HG03558 (cell line): Measurements from ENCODE around the gene PRSS12.
A peak's percentile ranks its signal among the peaks of the same experiment; 100 is the strongest.
"Not testable (repeated sequence)": the region's sequence is repeated elsewhere in the genome, so short reads cannot be mapped to it uniquely, and the experiment has no call there.

Source experiments
- ATAC-seq: cut with Tn5 transposase; IDR thresholded peaks from one replicate; pipeline ENCODE4 v1.9.1; 2021; ENCODE audit warnings: moderate number of reproducible peaks; ENCODE audit not compliant: unreplicated experiment; ENCODE audit errors: extremely low read depth

Gene PRSS12

DNA sequence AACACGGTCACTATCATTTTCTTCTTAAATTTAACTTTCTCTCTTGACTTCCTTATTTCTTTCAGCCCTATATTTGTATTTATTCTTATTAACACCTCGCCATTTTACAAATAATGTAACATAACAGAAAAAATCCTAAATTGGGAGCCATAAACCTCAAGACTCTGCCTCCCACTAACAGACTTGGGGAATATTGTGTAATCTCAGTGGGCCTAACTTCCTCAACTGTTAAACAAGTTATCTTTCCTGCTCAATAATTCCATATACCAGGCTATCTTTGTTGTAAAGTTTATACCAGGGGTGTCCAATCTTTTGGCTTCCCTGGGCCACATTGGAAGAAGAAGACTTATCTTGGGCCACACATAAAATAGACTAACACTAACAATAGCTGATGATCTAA is 26.2 kb downstream of the PRSS12 start:
- ATAC-seq, result no peak

- ATAC-seq, result no peak
These were observed 27.4 kb downstream of the PRSS12 start for GRCh38 chr4:118325431-118325830.

GRCh38 chr4:118322831-118323502 is 29.8 kb downstream of the PRSS12 start:
- ATAC-seq, result no peak

- no peak for ATAC-seq
These were observed 33.9 kb downstream of the PRSS12 start for GRCh38 chr4:118318931-118319330.

- ATAC-seq, result no peak
These were observed 35.1 kb downstream of the PRSS12 start for GRCh38 chr4:118317691-118318090.

DNA sequence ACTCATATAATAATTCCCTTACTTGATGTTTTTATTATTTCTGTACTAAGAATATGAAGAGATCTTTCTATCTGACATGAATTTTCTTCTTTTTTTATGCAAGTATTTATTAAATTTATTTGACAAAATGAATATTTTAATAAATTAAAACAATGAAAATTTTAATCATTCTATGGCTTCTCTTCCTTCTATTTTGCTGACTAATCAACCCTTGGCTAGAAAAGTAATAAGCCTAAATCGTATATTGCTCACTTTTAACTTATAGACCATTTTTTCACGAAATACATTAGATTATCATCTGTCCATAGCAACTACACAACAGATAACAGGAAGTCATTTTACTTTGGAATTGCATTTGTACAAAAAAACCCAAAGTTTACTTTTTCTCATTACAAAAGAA is 38.6 kb downstream of the PRSS12 start:
- ATAC-seq, result no peak

GRCh38 chr4:118313098-118313497 is 39.7 kb downstream of the PRSS12 start:
- no peak for ATAC-seq

DNA sequence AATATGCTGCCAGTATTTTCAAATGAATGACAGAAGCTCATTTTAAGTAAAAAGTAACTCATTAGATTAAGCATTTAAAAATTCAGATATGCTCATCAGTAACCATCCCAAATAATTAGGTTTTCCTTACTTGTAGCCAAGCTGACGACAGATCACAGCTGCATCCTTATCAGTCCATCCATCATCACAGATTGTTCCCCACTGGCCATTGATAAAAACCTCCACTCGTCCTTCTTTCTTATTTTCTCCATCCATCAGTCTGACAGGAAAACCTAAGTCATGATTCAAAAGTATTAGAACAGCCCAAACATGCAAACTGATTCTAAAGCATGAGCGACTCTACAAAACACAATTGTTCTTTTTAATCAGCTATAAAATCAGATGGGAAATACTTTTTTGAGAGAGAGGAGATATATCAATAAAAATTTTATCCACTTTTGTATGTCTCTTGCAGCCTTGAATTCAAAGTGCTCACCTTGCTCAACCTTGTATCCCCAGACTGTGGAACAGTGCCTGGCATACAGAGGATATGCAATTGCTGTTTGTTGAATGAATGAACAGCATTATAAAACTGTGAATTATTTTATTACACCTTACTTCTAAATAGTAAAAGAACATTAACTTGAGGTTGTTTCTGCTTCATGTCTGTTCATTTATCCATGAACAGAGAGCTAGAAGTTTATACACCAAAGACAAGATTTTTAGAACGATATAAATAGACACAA is 44.3 kb downstream of the PRSS12 start:
- no peak for ATAC-seq

GRCh38 chr4:118307643-118308042 is 45.2 kb downstream of the PRSS12 start:
- no peak for ATAC-seq

GRCh38 chr4:118299619-118300018 is 53.2 kb downstream of the PRSS12 start:
- ATAC-seq, result not testable (repeated sequence)

DNA sequence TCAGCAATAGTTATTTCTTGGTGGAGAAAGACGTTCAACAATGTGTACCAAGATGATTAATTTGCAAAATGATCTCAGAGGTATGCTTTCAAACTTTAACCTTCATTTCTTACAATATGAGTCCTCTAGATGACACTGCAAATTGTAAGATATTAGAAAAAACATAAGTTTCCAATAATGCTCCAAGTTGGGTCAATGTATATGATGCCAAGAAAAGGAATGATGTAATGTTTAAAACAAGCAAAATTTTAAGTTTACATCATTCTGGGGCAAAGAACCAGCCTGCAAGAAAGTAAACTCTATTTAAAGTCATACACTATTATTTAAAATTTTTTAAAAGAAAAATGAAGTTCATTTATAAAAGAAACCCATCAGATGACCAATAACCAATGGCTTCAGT is 56.1 kb downstream of the PRSS12 start:
- no peak for ATAC-seq

GRCh38 chr4:118290951-118291350 is 61.9 kb downstream of the PRSS12 start:
- no peak for ATAC-seq

DNA sequence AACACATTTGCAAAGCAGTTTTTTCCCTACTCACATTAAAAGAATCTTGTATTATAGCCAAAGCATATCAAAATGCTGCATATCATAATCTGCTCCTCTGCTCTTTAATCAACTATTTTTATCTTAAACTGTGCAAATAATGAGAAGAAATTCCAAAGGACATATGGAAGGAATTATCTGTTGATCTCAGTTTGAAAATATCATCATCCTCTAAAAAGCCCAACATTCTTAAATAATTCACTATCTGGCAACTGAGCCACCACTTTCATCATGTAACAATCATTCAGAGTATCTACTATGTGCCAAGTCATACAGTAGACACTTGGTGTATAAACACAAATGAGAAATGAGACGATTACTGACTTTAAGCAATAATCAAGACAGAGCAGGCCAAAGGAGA is 63.0 kb downstream of the PRSS12 start:
- no peak for ATAC-seq

GRCh38 chr4:118287711-118288451 is 64.9 kb downstream of the PRSS12 start:
- no peak for ATAC-seq

DNA sequence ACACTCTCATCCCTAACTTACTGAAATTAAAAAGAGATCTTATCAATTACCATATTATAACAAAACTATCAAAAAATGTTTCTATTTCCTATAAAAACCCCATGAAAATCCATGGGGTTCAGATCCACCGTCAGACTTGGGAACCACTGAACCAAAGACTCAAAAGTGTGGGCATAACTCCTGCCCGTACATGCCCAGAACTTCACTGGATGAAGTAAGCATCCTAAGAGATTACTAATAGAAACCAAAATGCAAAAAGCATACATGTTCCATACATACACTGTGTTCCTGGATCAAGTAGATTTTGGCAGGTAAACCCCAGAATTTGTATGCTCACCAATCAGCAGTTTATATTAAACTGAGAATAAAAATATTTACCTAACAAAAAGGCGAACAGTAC is 66.1 kb downstream of the PRSS12 start:
- no peak for ATAC-seq

- no peak for ATAC-seq
These were observed 66.9 kb downstream of the PRSS12 start for GRCh38 chr4:118285931-118286330.

DNA sequence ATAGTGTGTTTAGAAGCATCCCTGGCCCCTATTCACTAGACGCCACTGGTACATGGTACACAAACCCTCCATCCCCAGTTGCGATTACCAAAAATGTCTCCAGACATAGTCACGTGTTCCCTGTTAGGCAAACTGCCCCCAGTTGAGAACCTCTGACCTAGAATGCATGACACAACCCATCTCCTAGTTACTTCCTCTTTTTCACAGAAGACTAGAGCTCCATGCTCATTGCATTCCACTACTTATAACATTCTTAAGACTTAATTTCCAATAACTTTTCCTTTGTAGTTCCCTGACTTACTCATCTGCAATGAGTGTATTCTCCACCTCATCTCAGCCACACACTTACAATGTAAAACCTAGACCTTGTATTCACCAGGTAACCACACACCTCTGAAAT is 68.6 kb downstream of the PRSS12 start:
- no peak for ATAC-seq

DNA sequence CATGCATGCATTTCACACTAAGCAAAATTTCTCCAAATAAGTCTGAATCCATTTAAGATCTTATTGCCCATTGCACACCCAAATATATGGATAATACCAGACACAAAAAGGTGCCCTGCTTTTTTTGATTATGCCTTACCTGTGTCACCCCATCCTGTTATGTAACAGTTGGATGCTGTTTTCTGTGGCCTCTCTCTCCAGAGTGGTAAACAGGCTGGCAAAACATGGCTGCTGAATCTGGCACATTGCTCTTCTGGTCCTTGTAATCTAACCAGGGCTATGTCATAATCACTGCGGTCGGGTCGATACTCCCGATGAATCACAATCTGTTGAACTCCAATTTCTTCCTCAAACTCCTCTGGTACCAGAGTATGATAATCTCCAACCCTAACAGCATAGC is 70.1 kb downstream of the PRSS12 start:
- no peak for ATAC-seq

DNA sequence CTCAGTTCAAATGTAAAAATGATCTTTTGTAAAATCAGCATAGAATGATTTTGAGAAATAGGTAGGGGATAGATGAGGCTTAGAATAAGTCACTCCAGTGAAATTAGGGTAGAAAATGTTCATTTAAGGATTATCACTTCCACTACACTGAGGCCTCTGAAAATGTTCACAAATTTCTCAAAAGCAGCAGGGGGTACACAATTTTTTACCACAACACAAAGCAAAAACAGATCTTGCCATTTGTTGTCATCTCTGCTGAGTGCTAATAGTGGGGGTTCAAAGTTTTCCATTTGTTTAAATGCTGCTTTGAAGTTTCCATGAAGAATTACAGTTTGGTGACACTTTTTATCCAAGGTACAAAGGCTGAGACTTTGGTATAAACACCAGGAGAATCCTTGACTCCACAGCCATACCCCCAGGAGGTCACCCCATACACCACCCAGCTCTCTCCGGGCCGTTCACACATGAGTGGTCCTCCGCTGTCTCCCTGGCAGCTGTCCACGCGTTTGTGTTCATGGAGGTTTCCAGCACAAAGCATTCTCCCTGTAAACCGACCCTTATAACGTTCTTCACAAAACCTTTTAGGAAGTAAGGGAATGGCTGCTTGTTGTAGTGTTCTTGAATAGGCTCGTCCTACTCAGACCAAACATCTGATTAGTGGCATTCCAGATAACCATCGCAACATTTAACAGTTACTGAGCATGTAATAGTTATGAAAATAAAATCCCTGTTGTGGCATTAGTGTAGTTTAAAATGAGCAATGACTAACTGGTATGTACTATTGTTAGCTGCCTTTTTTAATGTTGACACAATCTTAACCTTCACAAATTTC is 71.0 kb downstream of the PRSS12 start:
- no peak for ATAC-seq

- peak; percentile 20 for ATAC-seq
These were observed 72.1 kb downstream of the PRSS12 start for GRCh38 chr4:118280501-118281218.
